GM19351 (cell line): ENCODE data around the gene TBC1D4.

Experiments
- ATAC-seq: cut with Tn5 transposase; IDR thresholded peaks from one replicate; pipeline ENCODE4 v1.9.1; 2021; ENCODE audit warnings: mild to moderate bottlenecking, moderate library complexity; ENCODE audit not compliant: unreplicated experiment

Gene TBC1D4

DNA sequence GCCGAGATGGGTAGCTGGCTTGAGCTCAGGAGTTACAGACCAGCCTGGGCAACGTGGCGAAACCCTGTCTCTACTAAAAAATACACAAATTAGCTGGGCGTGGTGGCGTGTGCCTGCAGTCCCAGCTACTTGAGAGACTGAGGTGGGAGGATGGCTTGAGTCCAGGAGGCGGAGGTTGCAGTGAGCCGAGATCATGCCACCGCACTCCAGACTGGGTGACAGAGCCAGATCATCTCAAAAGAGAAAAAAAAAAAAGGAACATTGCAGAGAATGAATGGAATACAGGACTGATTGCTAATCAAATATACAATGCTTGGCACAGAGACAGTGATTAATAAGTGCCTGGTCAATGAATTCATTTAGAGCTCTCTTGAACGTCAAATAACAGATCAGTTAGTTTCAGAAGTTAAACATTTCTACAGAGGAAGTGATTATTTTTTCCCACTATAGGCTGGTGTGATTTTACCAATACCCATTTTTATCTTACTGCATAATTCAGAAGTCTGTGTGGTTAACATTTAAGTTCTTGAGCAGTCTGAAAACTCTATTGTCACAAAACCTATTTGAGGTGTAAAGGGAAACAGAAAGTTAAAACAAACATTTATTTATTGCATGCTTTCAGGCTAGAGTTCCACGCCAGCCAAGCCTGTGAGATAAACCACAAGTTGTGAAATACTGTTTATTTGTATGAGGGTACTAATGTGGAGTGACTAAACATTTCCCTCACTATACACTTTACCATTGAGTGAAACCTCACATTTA lies 7.7 kb upstream of the TBC1D4 start:
- ATAC-seq, result peak; percentile 88

GRCh38 chr13:75486146-75487062 lies 4.4 kb upstream of the TBC1D4 start:
- no peak for ATAC-seq

- no peak for ATAC-seq
Measured at GRCh38 chr13:75485286-75486062, 3.5 kb upstream of the TBC1D4 start.

DNA sequence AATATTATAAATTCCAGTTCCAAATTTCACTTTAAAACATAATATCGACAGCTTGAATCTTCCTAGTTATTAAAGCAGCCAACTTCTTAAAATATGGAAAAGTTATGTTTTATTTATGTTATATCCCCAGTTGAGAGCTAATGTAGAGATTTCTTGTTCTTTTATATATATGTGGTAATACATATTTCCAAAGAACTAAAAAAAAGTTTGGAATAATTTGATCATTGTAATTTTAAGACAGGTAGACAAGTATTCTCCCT lies 781 bp upstream of the TBC1D4 start:
- ATAC-seq, result no peak

DNA sequence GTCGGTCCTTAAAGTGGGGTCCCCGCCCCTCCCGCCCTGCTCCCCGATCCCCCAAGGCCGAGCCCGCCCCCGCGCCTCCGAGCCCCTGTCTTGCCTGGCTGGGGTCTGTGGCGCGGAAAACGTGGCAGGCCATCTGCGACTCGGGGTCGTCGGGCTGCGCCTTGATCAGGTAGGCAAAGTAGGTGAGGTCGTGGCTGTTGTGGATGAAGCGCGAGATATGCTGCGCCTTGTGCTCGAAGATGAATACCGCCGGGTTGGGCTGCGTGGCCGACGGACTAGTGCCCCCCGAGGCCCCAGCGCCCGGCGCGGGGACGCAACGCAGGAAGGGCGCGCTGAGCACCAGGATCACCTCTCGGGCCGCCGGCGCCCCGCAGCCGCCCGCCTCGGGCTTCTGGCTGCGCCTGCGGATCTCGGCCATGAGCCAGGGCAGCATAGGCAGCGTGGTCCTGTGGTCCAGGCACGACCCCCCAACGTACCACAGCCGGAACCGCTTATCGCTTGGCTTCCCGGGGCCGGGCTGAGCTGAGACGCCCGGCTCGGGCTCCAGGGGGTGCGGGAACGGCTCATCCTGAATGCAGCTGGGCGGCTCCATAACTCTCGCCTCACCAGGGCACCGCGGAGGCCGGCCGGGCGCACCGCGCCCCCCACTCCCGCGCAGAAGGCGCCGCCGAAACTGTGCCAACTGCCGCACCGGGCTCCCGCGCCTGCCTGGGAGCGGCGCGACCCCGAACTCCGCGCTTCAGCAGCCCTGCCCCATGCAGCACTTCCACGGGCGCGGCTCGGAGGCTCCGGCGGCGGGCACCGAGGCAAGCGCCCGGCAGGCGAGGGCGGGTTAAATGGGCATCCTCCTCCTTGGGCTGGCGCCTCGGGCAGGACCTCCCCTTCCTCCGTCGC lies 546 bp downstream of the TBC1D4 start:
- ATAC-seq, result peak; percentile 20

- ATAC-seq, result peak; percentile 18
Measured at GRCh38 chr13:75480671-75481175, 1.2 kb downstream of the TBC1D4 start.

GRCh38 chr13:75479102-75479740 lies 2.7 kb downstream of the TBC1D4 start:
- no peak for ATAC-seq

- ATAC-seq, result no peak
Measured at GRCh38 chr13:75478659-75479058, 3.3 kb downstream of the TBC1D4 start.

DNA sequence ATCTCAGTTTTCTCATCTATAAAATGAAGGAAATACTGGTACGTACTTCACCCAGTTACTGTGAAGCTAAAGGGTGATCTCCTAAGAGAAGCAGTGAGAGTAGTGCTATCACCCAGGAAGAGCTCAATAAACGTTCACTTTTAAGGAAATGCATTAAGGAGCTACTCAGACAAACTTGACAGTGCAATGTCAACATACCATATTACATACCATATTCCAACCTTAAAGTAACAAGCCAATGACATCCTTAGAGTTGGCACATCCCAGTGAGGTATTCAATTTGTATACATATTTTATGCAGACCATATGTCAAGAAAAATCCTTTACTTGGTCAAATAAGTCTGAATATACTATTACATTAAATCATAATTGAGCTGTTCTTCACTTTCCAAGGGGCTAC lies 7.0 kb downstream of the TBC1D4 start:
- no peak for ATAC-seq

- ATAC-seq, result no peak
Measured at GRCh38 chr13:75473468-75473867, 8.5 kb downstream of the TBC1D4 start.

GRCh38 chr13:75470676-75471075 lies 11.3 kb downstream of the TBC1D4 start:
- ATAC-seq, result no peak

GRCh38 chr13:75469047-75469446 lies 12.9 kb downstream of the TBC1D4 start:
- no peak for ATAC-seq

GRCh38 chr13:75468602-75469001 lies 13.4 kb downstream of the TBC1D4 start:
- no peak for ATAC-seq

GRCh38 chr13:75468098-75468497 lies 13.9 kb downstream of the TBC1D4 start:
- no peak for ATAC-seq

DNA sequence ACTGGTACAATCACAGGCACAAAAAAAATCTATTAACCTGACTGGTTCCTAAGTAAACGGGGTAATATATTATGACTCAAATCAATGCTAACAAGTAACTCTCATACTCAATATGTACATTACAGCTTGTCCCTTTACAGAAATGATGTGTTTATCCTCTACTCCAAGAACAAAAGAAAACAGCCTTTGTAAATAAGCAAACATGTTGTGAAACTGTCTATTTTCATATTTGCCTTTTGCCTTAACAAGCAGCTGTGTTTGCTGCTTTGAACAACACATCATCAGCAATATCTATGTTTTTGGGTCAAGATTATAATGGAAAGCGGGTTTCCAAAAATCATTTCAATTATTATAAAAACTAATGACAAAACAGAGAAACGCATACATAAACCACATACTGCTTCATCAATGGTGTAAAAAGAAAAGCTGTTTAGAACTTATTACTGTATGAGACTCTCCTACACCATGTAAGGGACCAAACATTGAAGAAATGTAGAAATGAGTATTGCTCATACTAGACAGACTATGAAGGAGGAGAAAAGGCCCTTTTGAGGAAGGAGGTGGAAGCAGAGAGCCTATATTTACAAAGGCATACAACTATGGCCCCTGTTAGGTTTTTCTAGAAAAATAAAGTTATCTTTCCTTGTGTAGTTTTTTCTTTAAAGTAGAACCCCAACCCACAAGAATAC lies 14.8 kb downstream of the TBC1D4 start:
- no peak for ATAC-seq

GRCh38 chr13:75465236-75465635 lies 16.7 kb downstream of the TBC1D4 start:
- ATAC-seq, result no peak

DNA sequence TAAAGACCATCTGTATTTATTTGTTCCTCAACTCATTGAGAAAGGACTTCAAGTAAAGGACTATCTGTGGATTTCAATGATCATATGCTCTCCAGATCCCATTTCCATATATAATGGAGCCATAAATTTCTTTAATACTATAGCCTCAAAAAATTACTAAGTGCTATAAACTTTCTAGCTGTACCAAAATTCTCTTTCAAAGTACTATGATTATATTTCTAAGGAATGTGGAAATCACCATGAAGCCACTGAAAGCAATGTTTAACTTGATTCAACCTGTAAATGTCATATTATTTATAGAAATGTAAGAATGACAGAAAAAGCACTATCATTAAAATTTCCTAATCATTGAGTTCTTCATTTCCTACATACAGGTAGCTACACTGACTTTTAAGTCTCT lies 20.7 kb downstream of the TBC1D4 start:
- ATAC-seq, result no peak

GRCh38 chr13:75460644-75461043 lies 21.3 kb downstream of the TBC1D4 start:
- ATAC-seq, result no peak

GRCh38 chr13:75458696-75459422 lies 23.1 kb downstream of the TBC1D4 start:
- ATAC-seq, result peak; percentile 100
